GM21515 (cell line): Measurements from ENCODE around the gene EXOSC7.
"Not testable (repeated sequence)": the region's sequence is repeated elsewhere in the genome, so short reads cannot be mapped to it uniquely, and the experiment has no call there.

Source experiments
- ATAC-seq: cut with Tn5 transposase; IDR thresholded peaks from one replicate; pipeline ENCODE4 v1.9.1; 2021; ENCODE audit not compliant: unreplicated experiment

EXOSC7 gene

GRCh38 chr3:44976002-44976815, at the start of gene EXOSC7, which contains the start of gene ZDHHC3:
Gene EXOSC7 (plus strand): TSS chr3:44976244. CDS start chr3:44976278, 34 bp downstream.
Gene ZDHHC3 (minus strand): TSS chr3:44976174. CDS start chr3:44959436, 16,738 bp downstream.
- peak; percentile 75 for ATAC-seq

- ATAC-seq = no peak
These were observed 49.1 kb upstream of the EXOSC7 start for GRCh38 chr3:44926921-44927320.

- no peak for ATAC-seq
These were observed 48.7 kb upstream of the EXOSC7 start for GRCh38 chr3:44927371-44927770.

- ATAC-seq = no peak
These were observed 46.3 kb upstream of the EXOSC7 start for GRCh38 chr3:44929782-44930181.

GRCh38 chr3:44930911-44931310, 45.1 kb upstream of the EXOSC7 start:
- ATAC-seq = no peak

GRCh38 chr3:44931791-44932190, 44.3 kb upstream of the EXOSC7 start:
- ATAC-seq = no peak

GRCh38 chr3:44932271-44932670, 43.8 kb upstream of the EXOSC7 start:
- ATAC-seq = no peak

- no peak for ATAC-seq
These were observed 42.8 kb upstream of the EXOSC7 start for GRCh38 chr3:44932986-44933944.

GRCh38 chr3:44939581-44940036, 36.4 kb upstream of the EXOSC7 start:
- no peak for ATAC-seq

- ATAC-seq = no peak
These were observed 33.7 kb upstream of the EXOSC7 start for GRCh38 chr3:44942202-44942921.

- no peak for ATAC-seq
These were observed 27.8 kb upstream of the EXOSC7 start for GRCh38 chr3:44948239-44948638.

- ATAC-seq = not testable (repeated sequence)
These were observed 26.3 kb upstream of the EXOSC7 start for GRCh38 chr3:44949770-44950169.

GRCh38 chr3:44950275-44950734, 25.7 kb upstream of the EXOSC7 start:
- no peak for ATAC-seq

GRCh38 chr3:44952689-44953088, 23.4 kb upstream of the EXOSC7 start:
- ATAC-seq = no peak

- ATAC-seq = no peak
These were observed 21.7 kb upstream of the EXOSC7 start for GRCh38 chr3:44954304-44954703.

GRCh38 chr3:44954962-44955361, 21.1 kb upstream of the EXOSC7 start:
- ATAC-seq = peak; percentile 57

GRCh38 chr3:44955917-44956316, 20.1 kb upstream of the EXOSC7 start:
- ATAC-seq = no peak

- ATAC-seq = no peak
These were observed 18.1 kb upstream of the EXOSC7 start for GRCh38 chr3:44957986-44958385.

GRCh38 chr3:44958386-44958785, 17.7 kb upstream of the EXOSC7 start:
- ATAC-seq = no peak

GRCh38 chr3:44960387-44961026, 15.5 kb upstream of the EXOSC7 start:
- ATAC-seq = no peak
